ENCODE data around the gene PARD3B. TPM values are rescaled to one million over a fixed set of nuclear protein-coding genes. Genes with fewer than 3 reads are reported as not detected.
"Not testable (repeated sequence)": the region's sequence is repeated elsewhere in the genome, so short reads cannot be mapped to it uniquely, and the experiment has no call there.

Gene PARD3B
- total RNA-seq, 1 experiment from 2014 or later: 2.0 TPM

GRCh38 chr2:205493528-205493927 is 948.3 kb downstream of the PARD3B start:
- H3K27me3 ChIP-seq (ENCODE audit: insufficient read depth, low read length); H3K27ac ChIP-seq (ENCODE audit: low read depth, low read length); POLR2A ChIA-PET; H3K9ac ChIP-seq (ENCODE audit: low read length); BruUV-seq (replicated peaks); H3K4me2 ChIP-seq (ENCODE audit: low read length); H3K4me1 ChIP-seq (ENCODE audit: control insufficient read depth in 1 of 2, insufficient read depth in 2 of 2, low read length in 2 of 2); DNase-seq (ENCODE audit: low read depth, low spot score); H2AFZ ChIP-seq (ENCODE audit: low read depth, low read length, poor library complexity, severe bottlenecking); CTCF ChIA-PET; H3K9me3 ChIP-seq (ENCODE audit: control insufficient read depth in 1 of 2, insufficient read depth in 1 of 2, low read depth in 1 of 2, low read length in 2 of 2); H3K79me2 ChIP-seq (ENCODE audit: insufficient read depth, low read length); H3K4me3 ChIP-seq (replicated peaks in 1 of 2; ENCODE audit: low read depth in 1 of 2, low read length in 2 of 2); ATAC-seq; H3K9me2 ChIP-seq (ENCODE audit: insufficient read depth); RAD21 ChIA-PET (ENCODE audit: low non-redundant PET in 1 of 2, low total read pairs in 2 of 2, uncharacterized antibody in 2 of 2, unreplicated experiment in 2 of 2); H4K20me1 ChIP-seq (ENCODE audit: insufficient read depth); intact Hi-C loops (cut with micrococcal nuclease); H3K36me3 ChIP-seq (ENCODE audit: control insufficient read depth in 1 of 2, insufficient read depth in 2 of 2, low read length in 2 of 2): not testable (repeated sequence)

DNA sequence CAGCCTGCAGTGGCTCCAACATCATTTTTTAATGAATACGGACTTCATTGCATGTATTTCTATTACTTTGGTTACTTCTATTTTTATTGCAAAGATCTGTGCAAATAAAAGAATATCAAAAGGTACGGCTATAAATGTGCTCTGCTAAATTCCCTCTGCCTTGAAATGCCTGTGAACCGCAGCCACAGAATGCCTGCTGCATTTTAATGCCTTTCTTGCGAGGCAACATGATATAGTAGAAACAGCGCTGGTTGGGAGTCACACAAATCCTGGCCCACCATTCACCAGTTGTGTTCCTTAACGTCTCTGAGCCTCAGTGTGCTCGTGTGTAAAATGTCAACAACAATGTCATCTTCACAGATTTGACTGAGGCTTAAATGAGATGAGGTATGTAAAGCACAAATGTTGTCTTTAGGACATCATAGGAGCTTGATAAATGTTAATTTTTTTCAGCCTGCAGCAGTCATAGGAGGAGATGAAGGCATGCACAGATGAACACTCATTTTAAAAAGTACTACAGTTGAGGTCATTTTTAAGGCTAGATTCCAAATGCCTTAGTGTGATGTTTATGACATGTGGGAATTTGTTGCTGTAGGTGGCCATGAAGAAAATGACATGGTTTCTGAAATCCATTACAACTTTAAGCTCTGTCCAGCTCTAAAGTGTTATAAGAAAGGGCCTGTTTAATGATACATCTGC is 949.4 kb downstream of the PARD3B start:
- Histone ChIP-seq H2AFZ (ENCODE audit: low read depth, low read length, poor library complexity, severe bottlenecking) (no peak overlapping the region), H3K27ac (ENCODE audit: low read depth, low read length) (no peak overlapping the region), H3K9me3 (ENCODE audit: control insufficient read depth in 1 of 2, insufficient read depth in 1 of 2, low read depth in 1 of 2, low read length in 2 of 2) (no peaks in the 10 kb centered on the region), H3K4me2 (ENCODE audit: low read length) (no peak overlapping the region), H3K27me3 (ENCODE audit: insufficient read depth, low read length) (no peaks in the 10 kb centered on the region), H3K4me1 (ENCODE audit: control insufficient read depth in 1 of 2, insufficient read depth in 2 of 2, low read length in 2 of 2) (no peaks in the 10 kb centered on the region), H3K9ac (ENCODE audit: low read length) (no peak overlapping the region), H3K9me2 (ENCODE audit: insufficient read depth) (no peaks in the 10 kb centered on the region), H3K4me3 (replicated peaks in 1 of 2; ENCODE audit: low read depth in 1 of 2, low read length in 2 of 2) (no peak overlapping the region), H3K36me3 (ENCODE audit: control insufficient read depth in 1 of 2, insufficient read depth in 2 of 2, low read length in 2 of 2) (no peaks in the 10 kb centered on the region), H4K20me1 (ENCODE audit: insufficient read depth) (no peaks in the 10 kb centered on the region), H3K79me2 (ENCODE audit: insufficient read depth, low read length) (no peaks in the 10 kb centered on the region)
- no peak for TF ChIP-seq EZH2phosphoT487 (IDR thresholded peaks at IDR 0.05; ENCODE audit: borderline replicate concordance)
- TF ChIP-seq, protein P1, sequence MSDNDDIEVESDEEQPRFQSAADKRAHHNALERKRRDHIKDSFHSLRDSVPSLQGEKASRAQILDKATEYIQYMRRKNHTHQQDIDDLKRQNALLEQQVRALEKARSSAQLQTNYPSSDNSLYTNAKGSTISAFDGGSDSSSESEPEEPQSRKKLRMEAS (IDR thresholded peaks at IDR 0.05): no peak
- TF ChIP-seq JUND (IDR thresholded peaks at IDR 0.05): no peak
- TF ChIP-seq ATF3 (IDR thresholded peaks at IDR 0.05): no peak
- TF ChIP-seq CBX3 (IDR thresholded peaks at IDR 0.05; ENCODE audit: low read depth): no peak
- TF ChIP-seq, protein P2, sequence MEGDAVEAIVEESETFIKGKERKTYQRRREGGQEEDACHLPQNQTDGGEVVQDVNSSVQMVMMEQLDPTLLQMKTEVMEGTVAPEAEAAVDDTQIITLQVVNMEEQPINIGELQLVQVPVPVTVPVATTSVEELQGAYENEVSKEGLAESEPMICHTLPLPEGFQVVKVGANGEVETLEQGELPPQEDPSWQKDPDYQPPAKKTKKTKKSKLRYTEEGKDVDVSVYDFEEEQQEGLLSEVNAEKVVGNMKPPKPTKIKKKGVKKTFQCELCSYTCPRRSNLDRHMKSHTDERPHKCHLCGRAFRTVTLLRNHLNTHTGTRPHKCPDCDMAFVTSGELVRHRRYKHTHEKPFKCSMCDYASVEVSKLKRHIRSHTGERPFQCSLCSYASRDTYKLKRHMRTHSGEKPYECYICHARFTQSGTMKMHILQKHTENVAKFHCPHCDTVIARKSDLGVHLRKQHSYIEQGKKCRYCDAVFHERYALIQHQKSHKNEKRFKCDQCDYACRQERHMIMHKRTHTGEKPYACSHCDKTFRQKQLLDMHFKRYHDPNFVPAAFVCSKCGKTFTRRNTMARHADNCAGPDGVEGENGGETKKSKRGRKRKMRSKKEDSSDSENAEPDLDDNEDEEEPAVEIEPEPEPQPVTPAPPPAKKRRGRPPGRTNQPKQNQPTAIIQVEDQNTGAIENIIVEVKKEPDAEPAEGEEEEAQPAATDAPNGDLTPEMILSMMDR (IDR thresholded peaks at IDR 0.05 in 2 of 3, conservative IDR thresholded peaks at IDR 0.05 in 1 of 3; ENCODE audit: borderline replicate concordance in 1 of 3, insufficient read depth in 1 of 3, low read depth in 2 of 3, low read length in 2 of 3): no peak
- no peak for TF ChIP-seq SRF (IDR thresholded peaks at IDR 0.05; ENCODE audit: low read depth)
- TF ChIP-seq EGR1 (IDR thresholded peaks at IDR 0.05; ENCODE audit: low read depth): no peak
- TF ChIP-seq POLR2A (IDR thresholded peaks at IDR 0.05; ENCODE audit: borderline replicate concordance, extremely low read depth, insufficient read depth, insufficient read length): no peak
- TF ChIP-seq TCF7L2 (IDR thresholded peaks at IDR 0.05; ENCODE audit: borderline replicate concordance, extremely low read depth, insufficient read depth, insufficient read length): no peak
- CTCF ChIA-PET: no interaction called here
- intact Hi-C loops (cut with micrococcal nuclease): no loop called here
- RAD21 ChIA-PET (ENCODE audit: low non-redundant PET in 1 of 2, low total read pairs in 2 of 2, uncharacterized antibody in 2 of 2, unreplicated experiment in 2 of 2): no interaction called here
- ATAC-seq: no peak
- POLR2A ChIA-PET: no interaction called here
- no peak for DNase-seq (ENCODE audit: low read depth, low spot score)
- BruUV-seq (replicated peaks): no TSS peak
